Omental fat pad (tissue), 4 donors: ENCODE measurements around the gene SCRN1. TPM values are rescaled to one million over a fixed set of nuclear protein-coding genes. Genes with fewer than 3 reads are reported as not detected.
"Not testable (repeated sequence)": the region's sequence is repeated elsewhere in the genome, so short reads cannot be mapped to it uniquely, and the experiment has no call there.

Source experiments
- ATAC-seq: fragments of 150-250 bp; one replicate; pipeline ENCODE4 v1.9.1; 2016; ENCODE audit warnings: mild to moderate bottlenecking, moderate library complexity; ENCODE audit not compliant: low FRiP score
- DNase-seq: peaks from one replicate; pipeline ENCODE4 v3.0.0-alpha.2; 2019; ENCODE audit warnings: low spot score
- total RNA-seq, 4 donors: library from RNA; depleted of rRNA; stranded (reverse); fragments of >200 nt; gene quantifications; one replicate each; pipeline ENCODE4 v1.1.0, GENCODE V29; 2016
- TF ChIP-seq, protein P1 (sequence below), 3 donors: fragments of 450-650 bp; IDR thresholded peaks; one replicate each; pipeline ENCODE4 v1.5.1; 2016 to 2017; ENCODE audit warnings: antibody characterized with exemption in 3 of 3, mild to moderate bottlenecking in 3 of 3, moderate library complexity in 2 of 3

Gene SCRN1
- total RNA-seq, 4 donors from 2014 or later = 19.7 to 43.1 (median 31.0) TPM

DNA sequence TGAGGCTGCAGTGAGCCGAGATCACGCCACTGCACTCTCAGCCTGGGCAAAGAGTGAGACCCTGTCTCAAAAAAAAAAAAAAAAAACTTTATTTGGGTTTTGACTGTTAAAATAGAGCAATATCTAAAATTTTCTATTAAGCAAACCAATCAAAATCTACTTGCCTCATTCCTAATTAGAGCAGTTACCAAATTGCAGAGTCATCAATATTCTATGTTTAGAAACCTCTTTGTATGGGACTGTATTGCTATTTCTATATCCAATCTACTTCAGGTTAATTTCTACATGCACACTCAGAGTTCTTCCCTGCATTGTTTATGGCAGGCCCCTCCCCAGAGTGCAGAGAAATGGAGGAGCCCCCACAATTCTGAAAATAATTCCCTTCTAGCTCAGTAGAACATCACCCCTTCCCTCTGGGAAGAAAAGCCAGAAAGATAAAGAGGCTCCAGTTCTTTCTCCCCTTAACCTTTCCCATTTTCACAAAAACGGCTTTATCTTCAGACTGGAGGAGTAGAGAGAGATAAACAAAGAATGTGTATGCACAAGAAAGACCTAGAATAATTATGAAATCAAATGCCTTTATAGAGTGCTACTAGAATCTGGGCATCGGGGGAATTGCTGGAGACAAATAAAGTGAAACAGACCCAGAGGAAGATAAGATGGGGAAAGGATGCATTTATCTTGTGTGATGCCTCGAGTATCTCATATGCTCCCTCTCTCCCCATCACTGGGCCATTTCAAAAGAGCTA, 17.9 kb downstream of the SCRN1 start:
- ATAC-seq (no peak), DNase-seq (no peak)
- TF ChIP-seq, protein P1, sequence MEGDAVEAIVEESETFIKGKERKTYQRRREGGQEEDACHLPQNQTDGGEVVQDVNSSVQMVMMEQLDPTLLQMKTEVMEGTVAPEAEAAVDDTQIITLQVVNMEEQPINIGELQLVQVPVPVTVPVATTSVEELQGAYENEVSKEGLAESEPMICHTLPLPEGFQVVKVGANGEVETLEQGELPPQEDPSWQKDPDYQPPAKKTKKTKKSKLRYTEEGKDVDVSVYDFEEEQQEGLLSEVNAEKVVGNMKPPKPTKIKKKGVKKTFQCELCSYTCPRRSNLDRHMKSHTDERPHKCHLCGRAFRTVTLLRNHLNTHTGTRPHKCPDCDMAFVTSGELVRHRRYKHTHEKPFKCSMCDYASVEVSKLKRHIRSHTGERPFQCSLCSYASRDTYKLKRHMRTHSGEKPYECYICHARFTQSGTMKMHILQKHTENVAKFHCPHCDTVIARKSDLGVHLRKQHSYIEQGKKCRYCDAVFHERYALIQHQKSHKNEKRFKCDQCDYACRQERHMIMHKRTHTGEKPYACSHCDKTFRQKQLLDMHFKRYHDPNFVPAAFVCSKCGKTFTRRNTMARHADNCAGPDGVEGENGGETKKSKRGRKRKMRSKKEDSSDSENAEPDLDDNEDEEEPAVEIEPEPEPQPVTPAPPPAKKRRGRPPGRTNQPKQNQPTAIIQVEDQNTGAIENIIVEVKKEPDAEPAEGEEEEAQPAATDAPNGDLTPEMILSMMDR (IDR thresholded peaks at IDR 0.05) = no peak

- TF ChIP-seq, protein P1 (IDR thresholded peaks at IDR 0.05) = no peak
- DNase-seq (no peak), ATAC-seq (no peak)
Observed at GRCh38 chr7:29970158-29970557, 19.4 kb downstream of the SCRN1 start.

DNA sequence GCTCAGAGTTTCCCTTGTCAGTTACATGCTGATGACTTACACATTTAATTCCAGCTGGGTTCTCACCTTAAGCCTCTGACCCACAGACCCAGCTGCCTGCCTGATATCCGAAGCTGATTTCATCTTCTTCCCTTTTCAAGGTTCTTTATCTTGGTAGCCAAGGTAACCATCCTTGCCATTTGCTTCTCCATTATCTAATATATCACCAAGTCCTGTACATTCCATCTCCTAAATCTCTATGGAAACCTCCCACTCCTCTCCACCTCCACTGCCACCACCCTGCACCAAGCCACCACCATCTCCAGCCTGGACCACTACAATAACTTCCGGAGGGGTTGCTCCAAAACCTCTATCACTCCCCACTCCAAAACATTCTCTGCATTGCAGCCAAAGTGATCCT, 19.9 kb downstream of the SCRN1 start:
- ATAC-seq = no peak
- DNase-seq = no peak
- TF ChIP-seq, protein P1 (IDR thresholded peaks at IDR 0.05) = no peak

GRCh38 chr7:29968683-29969395, 20.8 kb downstream of the SCRN1 start:
- ATAC-seq = no peak
- TF ChIP-seq, protein P1 (IDR thresholded peaks at IDR 0.05) = no peak

GRCh38 chr7:29965030-29965429, 24.6 kb downstream of the SCRN1 start:
- no peak for ATAC-seq
- DNase-seq = no peak
- TF ChIP-seq, protein P1 (IDR thresholded peaks at IDR 0.05) = no peak

More at GRCh38 chr7:29968683-29969395, 20.8 kb downstream of the SCRN1 start:
- no peak for DNase-seq

DNA sequence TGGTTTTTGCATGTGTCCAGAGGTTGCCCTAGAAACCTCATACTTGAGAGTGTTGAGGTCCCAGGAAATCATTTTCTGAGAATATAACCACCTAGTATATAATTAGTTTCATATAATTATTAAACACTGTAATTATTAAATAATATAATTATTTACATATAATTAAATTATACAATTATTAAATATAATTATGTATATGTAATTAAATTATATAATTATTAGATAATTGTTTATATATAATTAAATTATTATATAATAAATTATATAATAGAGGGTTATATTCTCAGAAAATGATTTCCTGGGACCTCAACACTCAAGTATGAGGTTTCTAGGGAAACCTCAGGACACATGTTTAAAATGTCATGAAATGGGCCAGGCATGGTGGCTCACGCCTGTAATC, 27.6 kb downstream of the SCRN1 start:
- TF ChIP-seq, protein P1 (IDR thresholded peaks at IDR 0.05) = no peak
- no peak for DNase-seq
- ATAC-seq = no peak

DNA sequence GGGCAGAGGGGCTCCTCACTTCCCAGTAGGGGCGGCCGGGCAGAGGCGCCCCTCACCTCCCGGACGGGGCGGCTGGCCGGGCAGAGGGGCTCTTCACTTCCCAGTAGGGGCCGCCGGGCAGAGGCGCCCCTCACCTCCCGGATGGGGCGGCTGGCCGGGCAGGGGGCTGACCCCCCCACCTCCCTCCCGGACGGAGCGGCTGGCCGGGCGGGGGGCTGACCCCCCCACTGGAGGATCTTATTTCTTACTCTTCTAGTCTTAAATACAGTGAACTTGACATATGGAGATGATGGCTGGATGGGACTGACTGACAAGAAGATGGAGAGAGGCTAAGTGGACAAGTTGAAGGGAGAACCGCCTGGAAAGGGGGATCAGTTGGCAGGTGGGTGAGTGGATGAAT, 28.0 kb downstream of the SCRN1 start:
- ATAC-seq, DNase-seq: not testable (repeated sequence)
